BE2C (cell line): ENCODE data around the gene IKZF5.

Experiments
- DNase-seq: peaks from one replicate; pipeline ENCODE4 v3.0.0-alpha.2; 2020
- H3K27me3 ChIP-seq: fragments of 250-450 bp; sonication (Bioruptor Pico); 2 replicates; pipeline ENCODE4 v1.5.1; 2020; ENCODE audit warnings: mild to moderate bottlenecking
- H3K36me3 ChIP-seq: fragments of 250-450 bp; sonication (Bioruptor Pico); 2 replicates; pipeline ENCODE4 v1.5.1; 2020; ENCODE audit warnings: mild to moderate bottlenecking
- H3K4me1 ChIP-seq: fragments of 250-450 bp; sonication (Bioruptor Pico); 2 replicates; pipeline ENCODE4 v1.5.1; 2020
- H3K4me3 ChIP-seq: 2 replicates; pipeline ENCODE4 v1.5.1; 2011; ENCODE audit warnings: low read depth, low read length
- H3K9me3 ChIP-seq: fragments of 250-450 bp; sonication (Bioruptor Pico); 2 replicates; pipeline ENCODE4 v1.5.1; 2020
- CTCF ChIP-seq: IDR thresholded peaks from 2 replicates; pipeline ENCODE4 v1.5.1; 2012; ENCODE audit warnings: mild to moderate bottlenecking, low read depth, low read length

Gene IKZF5

GRCh38 chr10:123019264-123019663 is 10.7 kb upstream of the IKZF5 start:
- no peak overlapping the region for H3K4me3 ChIP-seq

GRCh38 chr10:123018531-123018930 is 9.9 kb upstream of the IKZF5 start:
- H3K4me1 ChIP-seq: no peaks in the 10 kb centered on the region
- no peaks in the 10 kb centered on the region for H3K27me3 ChIP-seq
- no peaks in the 10 kb centered on the region for H3K36me3 ChIP-seq
- H3K9me3 ChIP-seq: no peaks in the 10 kb centered on the region
- TF ChIP-seq CTCF: no peak
- no peak for DNase-seq
- H3K4me3 ChIP-seq: no peak overlapping the region

More at GRCh38 chr10:123019264-123019663, 10.7 kb upstream of the IKZF5 start:
- Histone ChIP-seq H3K36me3 (no peaks in the 10 kb centered on the region), H3K4me1 (no peaks in the 10 kb centered on the region), H3K9me3 (no peaks in the 10 kb centered on the region), H3K27me3 (no peaks in the 10 kb centered on the region)
- no peak for TF ChIP-seq CTCF
- DNase-seq: no peak

GRCh38 chr10:123017421-123018165 is 9.0 kb upstream of the IKZF5 start:
- Histone ChIP-seq H3K4me1 (no peaks in the 10 kb centered on the region), H3K4me3 (no peak overlapping the region), H3K9me3 (no peaks in the 10 kb centered on the region), H3K27me3 (no peaks in the 10 kb centered on the region), H3K36me3 (no peaks in the 10 kb centered on the region)
- no peak for TF ChIP-seq CTCF
- no peak for DNase-seq

- H3K4me1 ChIP-seq: no peaks in the 10 kb centered on the region
- H3K27me3 ChIP-seq: no peaks in the 10 kb centered on the region
- no peak overlapping the region for H3K4me3 ChIP-seq
- no peak for TF ChIP-seq CTCF
- no peaks in the 10 kb centered on the region for H3K9me3 ChIP-seq
- H3K36me3 ChIP-seq: no peaks in the 10 kb centered on the region
- no peak for DNase-seq
Measured at GRCh38 chr10:123016228-123016627, 7.6 kb upstream of the IKZF5 start.

- Histone ChIP-seq H3K9me3 (no peaks in the 10 kb centered on the region), H3K4me1 (no peaks in the 10 kb centered on the region), H3K4me3 (no peak overlapping the region), H3K27me3 (no peaks in the 10 kb centered on the region), H3K36me3 (no peaks in the 10 kb centered on the region)
- TF ChIP-seq CTCF: no peak
- DNase-seq: no peak
Measured at GRCh38 chr10:123014772-123015171, 6.2 kb upstream of the IKZF5 start.
